Measurements from ENCODE around the gene CORIN. TPM values are rescaled to one million over a fixed set of nuclear protein-coding genes. Genes with fewer than 3 reads are reported as not detected.

Gene CORIN
- total RNA-seq, 1 experiment from 2014 or later: 3.5 TPM

DNA sequence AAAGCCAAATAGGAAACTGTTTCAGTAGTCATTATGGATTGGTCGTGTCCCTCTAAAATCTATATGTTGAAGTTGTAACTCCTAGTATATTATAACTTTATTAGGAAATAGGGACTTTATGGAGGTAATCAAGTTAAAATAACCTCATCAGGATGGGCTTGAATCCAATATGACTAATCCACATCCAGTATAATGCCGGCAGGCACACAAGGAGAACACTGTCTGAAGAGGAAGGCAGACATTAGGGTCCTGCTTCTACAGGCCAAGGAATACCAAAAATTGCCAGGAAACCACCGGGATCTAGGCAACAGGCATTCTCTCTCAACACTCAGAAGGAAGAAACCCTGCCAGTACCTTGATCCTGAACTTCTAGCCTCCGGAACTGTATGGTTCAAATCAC lies 222.5 kb downstream of the CORIN start:
- ATAC-seq: no peak
- H3K9me2 ChIP-seq (ENCODE audit: insufficient read depth): no peaks in the 10 kb centered on the region
- no peaks in the 10 kb centered on the region for H3K9me3 ChIP-seq (ENCODE audit: control insufficient read depth in 1 of 2, insufficient read depth in 1 of 2, low read depth in 1 of 2, low read length in 2 of 2)
- intact Hi-C loops (cut with micrococcal nuclease): no loop called here
- H3K79me2 ChIP-seq (ENCODE audit: insufficient read depth, low read length): no peaks in the 10 kb centered on the region
- ChIA-PET CTCF (no interaction called here), RAD21 (ENCODE audit: low non-redundant PET in 1 of 2, low total read pairs in 2 of 2, uncharacterized antibody in 2 of 2, unreplicated experiment in 2 of 2) (no interaction called here), POLR2A (no interaction called here)
- H4K20me1 ChIP-seq (ENCODE audit: insufficient read depth): no peaks in the 10 kb centered on the region
- H3K4me3 ChIP-seq (replicated peaks in 1 of 2; ENCODE audit: low read depth in 1 of 2, low read length in 2 of 2): no peak overlapping the region
- H3K4me1 ChIP-seq (ENCODE audit: control insufficient read depth in 1 of 2, insufficient read depth in 2 of 2, low read length in 2 of 2): no peaks in the 10 kb centered on the region
- no peak overlapping the region for H2AFZ ChIP-seq (ENCODE audit: low read depth, low read length, poor library complexity, severe bottlenecking)
- no peak for TF ChIP-seq JUND (IDR thresholded peaks at IDR 0.05)
- TF ChIP-seq POLR2AphosphoS5 (IDR thresholded peaks at IDR 0.05; ENCODE audit: low read depth, low read length): no peak
- TF ChIP-seq, protein P1, sequence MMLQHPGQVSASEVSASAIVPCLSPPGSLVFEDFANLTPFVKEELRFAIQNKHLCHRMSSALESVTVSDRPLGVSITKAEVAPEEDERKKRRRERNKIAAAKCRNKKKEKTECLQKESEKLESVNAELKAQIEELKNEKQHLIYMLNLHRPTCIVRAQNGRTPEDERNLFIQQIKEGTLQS (IDR thresholded peaks at IDR 0.05): no peak
- no peak for TF ChIP-seq RAD21 (IDR thresholded peaks at IDR 0.05; ENCODE audit: low read depth)
- TF ChIP-seq CEBPB (IDR thresholded peaks at IDR 0.05; ENCODE audit: low read depth): no peak
- TF ChIP-seq CBX3 (IDR thresholded peaks at IDR 0.05; ENCODE audit: low read depth): no peak
- no peak for TF ChIP-seq ELF1 (IDR thresholded peaks at IDR 0.05; ENCODE audit: borderline replicate concordance, low read depth)
- no peak for TF ChIP-seq SP1 (IDR thresholded peaks at IDR 0.05; ENCODE audit: low read depth)
- no peak for TF ChIP-seq POLR2A (IDR thresholded peaks at IDR 0.05; ENCODE audit: borderline replicate concordance, extremely low read depth, insufficient read depth, insufficient read length)
- no peak overlapping the region for H3K27ac ChIP-seq (ENCODE audit: low read depth, low read length)
- BruUV-seq (replicated peaks): no TSS peak
- H3K27me3 ChIP-seq (ENCODE audit: insufficient read depth, low read length): no peaks in the 10 kb centered on the region
- no peak overlapping the region for H3K9ac ChIP-seq (ENCODE audit: low read length)
- no peaks in the 10 kb centered on the region for H3K36me3 ChIP-seq (ENCODE audit: control insufficient read depth in 1 of 2, insufficient read depth in 2 of 2, low read length in 2 of 2)
- H3K4me2 ChIP-seq (ENCODE audit: low read length): no peak overlapping the region
- DNase-seq (ENCODE audit: low read depth, low spot score): no peak

DNA sequence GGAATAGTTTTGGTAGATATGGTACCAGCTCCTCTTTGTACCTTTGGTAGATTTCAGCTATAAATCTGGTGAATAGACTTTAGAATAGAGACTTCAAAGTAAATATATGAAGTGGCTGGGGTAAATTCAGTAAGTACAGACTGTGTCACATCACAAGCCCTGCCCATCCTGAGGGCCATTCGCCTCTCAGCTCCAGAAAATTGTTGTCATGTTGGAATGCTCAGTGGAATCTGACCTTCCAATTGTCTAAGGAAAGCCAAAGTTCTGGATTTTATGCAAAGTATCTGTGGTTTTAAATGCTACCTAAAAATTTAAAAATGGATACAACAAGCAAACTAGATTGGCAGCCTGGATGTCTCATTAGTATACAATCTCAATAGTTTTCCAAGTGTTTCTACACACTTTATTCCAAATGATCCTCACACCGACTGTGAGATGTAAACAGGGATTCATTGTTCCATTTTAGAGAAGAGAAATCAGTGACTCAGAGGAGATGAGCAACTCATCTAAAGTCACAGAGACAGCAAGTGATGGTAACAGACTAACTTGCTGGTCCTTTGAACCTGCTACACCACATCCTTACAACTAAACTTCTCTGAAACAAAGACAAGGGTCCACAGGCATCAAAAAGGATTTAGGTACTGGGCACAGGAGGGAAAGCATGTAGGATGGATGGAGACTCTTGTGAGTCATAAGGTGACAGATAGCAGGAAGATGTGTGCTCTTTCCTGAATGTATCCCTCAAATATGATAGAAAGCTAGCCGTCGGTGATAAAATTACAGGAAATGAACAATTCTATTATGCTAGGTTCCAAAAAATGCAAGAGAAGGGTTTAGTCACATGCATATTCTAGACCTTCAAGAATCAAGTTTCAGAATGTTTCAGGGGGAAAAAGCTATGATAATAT lies 225.5 kb downstream of the CORIN start:
- Histone ChIP-seq H3K27me3 (ENCODE audit: insufficient read depth, low read length) (no peaks in the 10 kb centered on the region), H3K79me2 (ENCODE audit: insufficient read depth, low read length) (no peaks in the 10 kb centered on the region), H3K4me1 (ENCODE audit: control insufficient read depth in 1 of 2, insufficient read depth in 2 of 2, low read length in 2 of 2) (no peaks in the 10 kb centered on the region), H3K4me2 (ENCODE audit: low read length) (no peak overlapping the region), H2AFZ (ENCODE audit: low read depth, low read length, poor library complexity, severe bottlenecking) (no peak overlapping the region), H3K36me3 (ENCODE audit: control insufficient read depth in 1 of 2, insufficient read depth in 2 of 2, low read length in 2 of 2) (no peaks in the 10 kb centered on the region), H4K20me1 (ENCODE audit: insufficient read depth) (no peaks in the 10 kb centered on the region), H3K9me2 (ENCODE audit: insufficient read depth) (no peaks in the 10 kb centered on the region), H3K27ac (ENCODE audit: low read depth, low read length) (no peak overlapping the region), H3K9ac (ENCODE audit: low read length) (no peak overlapping the region), H3K4me3 (replicated peaks in 1 of 2; ENCODE audit: low read depth in 1 of 2, low read length in 2 of 2) (no peak overlapping the region), H3K9me3 (ENCODE audit: control insufficient read depth in 1 of 2, insufficient read depth in 1 of 2, low read depth in 1 of 2, low read length in 2 of 2) (no peaks in the 10 kb centered on the region)
- DNase-seq (ENCODE audit: low read depth, low spot score) (no peak), ATAC-seq (no peak)
- intact Hi-C loops (cut with micrococcal nuclease): no loop called here
- CTCF ChIA-PET: no interaction called here
- TF ChIP-seq CBX3 (IDR thresholded peaks at IDR 0.05; ENCODE audit: low read depth): no peak
- no peak for TF ChIP-seq SRF (IDR thresholded peaks at IDR 0.05; ENCODE audit: low read depth)
- TF ChIP-seq ZNF274 (IDR thresholded peaks at IDR 0.05; ENCODE audit: low read depth, low read length): no peak
- TF ChIP-seq, protein P2, sequence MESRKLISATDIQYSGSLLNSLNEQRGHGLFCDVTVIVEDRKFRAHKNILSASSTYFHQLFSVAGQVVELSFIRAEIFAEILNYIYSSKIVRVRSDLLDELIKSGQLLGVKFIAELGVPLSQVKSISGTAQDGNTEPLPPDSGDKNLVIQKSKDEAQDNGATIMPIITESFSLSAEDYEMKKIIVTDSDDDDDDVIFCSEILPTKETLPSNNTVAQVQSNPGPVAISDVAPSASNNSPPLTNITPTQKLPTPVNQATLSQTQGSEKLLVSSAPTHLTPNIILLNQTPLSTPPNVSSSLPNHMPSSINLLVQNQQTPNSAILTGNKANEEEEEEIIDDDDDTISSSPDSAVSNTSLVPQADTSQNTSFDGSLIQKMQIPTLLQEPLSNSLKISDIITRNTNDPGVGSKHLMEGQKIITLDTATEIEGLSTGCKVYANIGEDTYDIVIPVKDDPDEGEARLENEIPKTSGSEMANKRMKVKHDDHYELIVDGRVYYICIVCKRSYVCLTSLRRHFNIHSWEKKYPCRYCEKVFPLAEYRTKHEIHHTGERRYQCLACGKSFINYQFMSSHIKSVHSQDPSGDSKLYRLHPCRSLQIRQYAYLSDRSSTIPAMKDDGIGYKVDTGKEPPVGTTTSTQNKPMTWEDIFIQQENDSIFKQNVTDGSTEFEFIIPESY (IDR thresholded peaks at IDR 0.05; ENCODE audit: extremely low read depth, insufficient replicate concordance, low read length): no peak
- no peak for TF ChIP-seq YY1 (IDR thresholded peaks at IDR 0.05; ENCODE audit: extremely low read depth, insufficient replicate concordance, low read depth, low read length)
- TF ChIP-seq ZFX (IDR thresholded peaks at IDR 0.05): no peak
- no peak for TF ChIP-seq EZH2phosphoT487 (IDR thresholded peaks at IDR 0.05; ENCODE audit: borderline replicate concordance)
- TF ChIP-seq POLR2AphosphoS5 (IDR thresholded peaks at IDR 0.05; ENCODE audit: low read depth, low read length): no peak
- no peak for TF ChIP-seq ELF1 (IDR thresholded peaks at IDR 0.05; ENCODE audit: borderline replicate concordance, low read depth)
- TF ChIP-seq SIN3A (IDR thresholded peaks at IDR 0.05; ENCODE audit: low read depth): no peak
- TF ChIP-seq CEBPB (IDR thresholded peaks at IDR 0.05; ENCODE audit: low read depth): no peak
- TF ChIP-seq, protein P1 (IDR thresholded peaks at IDR 0.05): no peak
- no peak for TF ChIP-seq TCF7L2 (IDR thresholded peaks at IDR 0.05; ENCODE audit: borderline replicate concordance, extremely low read depth, insufficient read depth, insufficient read length)
- no peak for TF ChIP-seq EGR1 (IDR thresholded peaks at IDR 0.05; ENCODE audit: low read depth)
- TF ChIP-seq JUND (IDR thresholded peaks at IDR 0.05): no peak
- RAD21 ChIA-PET (ENCODE audit: low non-redundant PET in 1 of 2, low total read pairs in 2 of 2, uncharacterized antibody in 2 of 2, unreplicated experiment in 2 of 2): no interaction called here
- POLR2A ChIA-PET: no interaction called here
- BruUV-seq (replicated peaks): no TSS peak

All from HCT116 (cell line).